Gastrocnemius medialis (tissue), 4 donors: ENCODE data around the gene NCAPH2.

Experiments used
- POLR2A ChIP-seq, 2 donors: fragments of 450-650 bp; IDR thresholded peaks; one replicate each; pipeline ENCODE4 v1.6.1; 2017; ENCODE audit warnings: antibody characterized with exemption in 2 of 2, mild to moderate bottlenecking in 2 of 2, moderate library complexity in 2 of 2
- TF ChIP-seq, protein P1 (sequence below), 5 experiments: fragments of 450-650 bp in 3 of 5; fragments of 200-600 bp in 2 of 5; sonication (generic) in 2 of 5; IDR thresholded peaks in 4 of 5; conservative IDR thresholded peaks in 1 of 5; 1 replicate in 4 of 5; 2 replicates in 1 of 5; pipeline ENCODE4 v1.5.1; 2016 to 2019; ENCODE audit warnings: antibody characterized with exemption in 5 of 5, mild to moderate bottlenecking in 3 of 5, moderate library complexity in 3 of 5

DNA sequence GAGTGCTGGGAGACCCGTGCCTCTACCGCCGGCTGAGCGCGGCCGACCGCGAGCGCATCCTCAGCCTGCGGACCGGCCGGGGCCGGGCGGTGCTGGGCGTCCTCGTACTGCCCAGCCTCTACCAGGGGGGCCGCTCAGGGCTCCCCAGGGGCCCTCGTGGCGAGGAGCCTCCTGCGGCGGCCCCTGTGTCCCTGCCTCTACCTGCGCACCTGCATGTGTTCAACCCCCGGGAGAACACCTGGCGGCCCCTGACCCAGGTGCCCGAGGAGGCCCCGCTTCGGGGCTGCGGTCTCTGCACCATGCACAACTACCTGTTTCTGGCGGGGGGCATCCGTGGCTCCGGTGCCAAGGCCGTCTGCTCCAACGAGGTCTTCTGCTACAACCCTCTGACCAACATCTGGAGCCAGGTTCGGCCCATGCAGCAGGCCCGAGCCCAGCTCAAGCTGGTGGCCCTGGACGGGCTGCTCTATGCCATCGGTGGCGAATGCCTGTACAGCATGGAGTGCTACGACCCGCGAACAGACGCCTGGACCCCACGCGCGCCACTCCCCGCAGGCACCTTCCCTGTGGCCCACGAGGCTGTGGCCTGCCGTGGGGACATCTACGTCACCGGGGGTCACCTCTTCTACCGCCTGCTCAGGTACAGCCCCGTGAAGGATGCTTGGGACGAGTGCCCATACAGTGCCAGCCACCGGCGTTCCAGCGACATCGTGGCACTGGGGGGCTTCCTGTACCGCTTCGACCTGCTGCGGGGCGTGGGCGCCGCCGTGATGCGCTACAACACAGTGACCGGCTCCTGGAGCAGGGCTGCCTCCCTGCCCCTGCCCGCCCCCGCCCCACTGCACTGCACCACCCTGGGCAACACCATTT lies 41.1 kb downstream of the NCAPH2 start:
- TF ChIP-seq, protein P1, sequence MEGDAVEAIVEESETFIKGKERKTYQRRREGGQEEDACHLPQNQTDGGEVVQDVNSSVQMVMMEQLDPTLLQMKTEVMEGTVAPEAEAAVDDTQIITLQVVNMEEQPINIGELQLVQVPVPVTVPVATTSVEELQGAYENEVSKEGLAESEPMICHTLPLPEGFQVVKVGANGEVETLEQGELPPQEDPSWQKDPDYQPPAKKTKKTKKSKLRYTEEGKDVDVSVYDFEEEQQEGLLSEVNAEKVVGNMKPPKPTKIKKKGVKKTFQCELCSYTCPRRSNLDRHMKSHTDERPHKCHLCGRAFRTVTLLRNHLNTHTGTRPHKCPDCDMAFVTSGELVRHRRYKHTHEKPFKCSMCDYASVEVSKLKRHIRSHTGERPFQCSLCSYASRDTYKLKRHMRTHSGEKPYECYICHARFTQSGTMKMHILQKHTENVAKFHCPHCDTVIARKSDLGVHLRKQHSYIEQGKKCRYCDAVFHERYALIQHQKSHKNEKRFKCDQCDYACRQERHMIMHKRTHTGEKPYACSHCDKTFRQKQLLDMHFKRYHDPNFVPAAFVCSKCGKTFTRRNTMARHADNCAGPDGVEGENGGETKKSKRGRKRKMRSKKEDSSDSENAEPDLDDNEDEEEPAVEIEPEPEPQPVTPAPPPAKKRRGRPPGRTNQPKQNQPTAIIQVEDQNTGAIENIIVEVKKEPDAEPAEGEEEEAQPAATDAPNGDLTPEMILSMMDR (IDR thresholded peaks at IDR 0.05 in 4 of 5, conservative IDR thresholded peaks at IDR 0.05 in 1 of 5): no peak
- no peak for TF ChIP-seq POLR2A (IDR thresholded peaks at IDR 0.05)
